Adipocyte (in vitro differentiated cells): ENCODE measurements around the gene MYO1D.

Source experiments
- DNase-seq: peaks from one replicate; pipeline ENCODE4 v3.0.0-alpha.2; 2015; ENCODE audit warnings: low read depth
- H3K27me3 ChIP-seq: replicated peaks from 2 replicates; pipeline ENCODE4 v1.7.0; 2013; ENCODE audit warnings: mild to moderate bottlenecking, low read length, moderate library complexity; ENCODE audit not compliant: control insufficient read depth, insufficient read depth
- H3K36me3 ChIP-seq: 2 replicates; pipeline ENCODE4 v1.7.0; 2013; ENCODE audit warnings: low read length, mild to moderate bottlenecking, moderate library complexity; ENCODE audit not compliant: control insufficient read depth, insufficient read depth, severe bottlenecking
- H3K4me1 ChIP-seq: 2 replicates; pipeline ENCODE4 v1.7.0; 2013; ENCODE audit warnings: mild to moderate bottlenecking, low read length, moderate library complexity; ENCODE audit not compliant: control insufficient read depth, insufficient read depth
- H3K4me3 ChIP-seq: 2 replicates; pipeline ENCODE4 v1.7.0; 2013; ENCODE audit warnings: mild to moderate bottlenecking, low read length, moderate library complexity
- H3K9ac ChIP-seq: 2 replicates; pipeline ENCODE4 v1.7.0; 2013; ENCODE audit warnings: mild to moderate bottlenecking, low read length, moderate library complexity
- H3K9me3 ChIP-seq: 2 replicates; pipeline ENCODE4 v1.7.0; 2013; ENCODE audit warnings: mild to moderate bottlenecking, low read length, moderate library complexity; ENCODE audit not compliant: control insufficient read depth

MYO1D gene

DNA sequence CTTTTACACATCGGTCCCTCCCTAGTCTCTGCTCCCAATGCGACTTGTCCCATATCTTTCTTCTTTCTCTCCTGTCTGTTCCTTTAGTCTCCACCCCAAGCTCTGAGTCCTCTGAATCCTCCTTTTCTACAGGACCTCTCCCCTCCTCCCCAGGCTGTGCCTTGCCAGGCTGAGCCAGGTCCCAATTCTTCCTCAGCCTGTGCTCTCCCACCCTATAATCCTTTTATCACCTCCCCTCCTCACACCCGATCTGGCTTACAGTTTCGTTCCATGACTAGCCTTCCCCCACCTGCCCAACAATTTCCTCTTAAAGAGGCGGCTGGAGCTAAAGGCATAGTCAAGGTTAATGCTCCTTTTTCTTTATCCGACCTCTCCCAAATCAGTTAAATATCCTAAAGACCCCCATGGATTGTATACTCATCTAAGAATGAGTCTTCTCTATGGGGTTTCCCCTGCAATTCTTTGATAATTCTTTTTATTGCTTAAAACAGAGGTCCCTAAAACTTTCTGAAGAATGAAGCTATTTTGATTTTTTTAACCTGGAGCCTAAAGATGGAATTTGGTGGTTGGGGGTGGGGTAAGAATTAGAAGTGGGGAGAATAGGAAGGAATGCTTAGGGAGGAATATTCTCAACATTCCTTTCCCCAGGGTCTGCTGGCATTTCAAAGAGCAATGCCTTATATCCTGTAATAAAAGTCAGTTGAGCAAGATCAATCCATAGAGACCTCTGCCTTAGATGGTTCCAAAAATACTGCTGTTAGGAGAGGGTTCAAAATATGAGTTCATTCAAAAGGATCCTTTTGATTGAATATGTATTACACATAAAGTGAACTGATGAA is 102.8 kb downstream of the MYO1D start:
- no peak for DNase-seq
- Histone ChIP-seq H3K9me3 (no peaks in the 10 kb centered on the region), H3K4me3 (peak overlapping the region; percentile 3)

DNA sequence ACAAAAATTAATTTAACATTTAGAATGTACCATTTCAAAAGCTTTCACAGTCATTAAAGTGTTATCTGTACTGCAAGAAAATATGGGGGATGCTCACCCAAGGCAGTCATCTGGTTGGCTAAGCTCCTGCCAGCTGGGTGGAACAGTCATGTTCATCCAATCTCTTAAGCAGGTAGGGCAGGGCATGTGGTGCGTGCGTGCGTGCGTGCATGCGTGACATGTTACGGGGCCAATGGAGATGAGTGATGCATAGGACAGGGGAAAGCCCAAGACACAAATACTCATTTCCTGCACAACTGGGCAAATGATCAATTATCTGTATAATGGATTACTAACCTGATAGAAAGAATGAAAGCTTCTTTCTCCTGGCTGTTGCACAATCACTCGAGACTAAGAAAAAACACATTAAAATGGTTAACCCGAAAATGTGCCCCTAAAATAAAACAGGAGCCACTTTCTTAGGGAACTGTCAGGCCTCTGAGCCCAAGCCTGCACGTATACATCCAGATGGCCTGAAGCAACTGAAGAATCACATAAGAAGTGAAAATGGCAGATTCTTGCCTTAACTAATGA is 104.4 kb downstream of the MYO1D start:
- DNase-seq, result no peak

More for the DNA sequence above, 102.8 kb downstream of the MYO1D start:
- H3K36me3 ChIP-seq, result peaks cover 25% of the 10 kb centered on the region
- H3K9ac ChIP-seq, result peak overlapping the region; percentile 41
- no peaks in the 10 kb centered on the region for H3K27me3 ChIP-seq
- peaks cover 26% of the 10 kb centered on the region for H3K4me1 ChIP-seq

DNA sequence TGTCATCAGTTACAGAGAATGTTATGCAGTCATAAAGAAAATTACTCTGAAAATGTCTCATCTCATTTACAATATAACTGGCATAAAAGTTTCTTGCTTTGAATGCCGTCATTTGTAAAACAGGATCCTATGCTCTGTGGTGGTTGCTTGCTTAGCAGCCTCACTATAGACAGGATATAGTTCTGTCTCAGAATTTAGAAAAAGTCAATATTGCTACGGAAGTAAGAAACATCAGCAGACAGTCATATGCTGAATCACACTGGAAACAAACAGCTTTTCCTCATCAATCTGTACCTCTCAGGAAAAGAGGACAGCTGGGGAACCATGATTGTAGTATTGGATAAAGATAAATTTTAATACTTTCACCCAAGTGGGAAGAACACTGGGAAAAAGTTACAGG is 105.5 kb downstream of the MYO1D start:
- H3K36me3 ChIP-seq, result peaks cover 46% of the 10 kb centered on the region
- no peak overlapping the region for H3K9ac ChIP-seq
- peaks cover 15% of the 10 kb centered on the region for H3K4me1 ChIP-seq
- DNase-seq, result no peak
- H3K4me3 ChIP-seq, result no peak overlapping the region
- no peaks in the 10 kb centered on the region for H3K27me3 ChIP-seq
- H3K9me3 ChIP-seq, result no peaks in the 10 kb centered on the region

More for the DNA sequence above, 104.4 kb downstream of the MYO1D start:
- Histone ChIP-seq H3K4me3 (no peak overlapping the region), H3K9ac (no peak overlapping the region), H3K27me3 (no peaks in the 10 kb centered on the region), H3K9me3 (no peaks in the 10 kb centered on the region), H3K36me3 (peaks cover 40% of the 10 kb centered on the region), H3K4me1 (peaks cover 26% of the 10 kb centered on the region)

DNA sequence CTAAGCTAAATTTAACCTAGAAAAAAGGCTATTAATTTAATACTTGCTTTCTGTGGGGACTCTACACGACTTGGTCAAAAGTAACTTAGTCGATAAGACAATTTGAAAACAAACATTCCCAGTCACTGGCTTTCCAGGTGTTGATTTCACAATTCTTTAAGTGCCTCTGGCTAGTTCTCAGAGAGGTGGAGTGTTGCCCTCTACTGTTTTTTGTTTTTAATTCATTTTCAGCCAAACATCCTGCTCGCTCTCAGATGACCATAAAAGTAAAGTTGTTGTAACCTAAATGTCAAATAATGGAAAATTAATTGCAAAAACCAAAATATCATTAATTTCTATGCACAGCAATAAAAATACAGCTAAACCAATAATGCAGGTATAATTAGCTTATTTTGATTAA is 107.1 kb downstream of the MYO1D start:
- no peaks in the 10 kb centered on the region for H3K27me3 ChIP-seq
- H3K9me3 ChIP-seq, result no peaks in the 10 kb centered on the region
- no peak for DNase-seq
- no peak overlapping the region for H3K9ac ChIP-seq
- no peak overlapping the region for H3K4me3 ChIP-seq
- peaks cover 49% of the 10 kb centered on the region for H3K36me3 ChIP-seq
- peaks cover 12% of the 10 kb centered on the region for H3K4me1 ChIP-seq

DNA sequence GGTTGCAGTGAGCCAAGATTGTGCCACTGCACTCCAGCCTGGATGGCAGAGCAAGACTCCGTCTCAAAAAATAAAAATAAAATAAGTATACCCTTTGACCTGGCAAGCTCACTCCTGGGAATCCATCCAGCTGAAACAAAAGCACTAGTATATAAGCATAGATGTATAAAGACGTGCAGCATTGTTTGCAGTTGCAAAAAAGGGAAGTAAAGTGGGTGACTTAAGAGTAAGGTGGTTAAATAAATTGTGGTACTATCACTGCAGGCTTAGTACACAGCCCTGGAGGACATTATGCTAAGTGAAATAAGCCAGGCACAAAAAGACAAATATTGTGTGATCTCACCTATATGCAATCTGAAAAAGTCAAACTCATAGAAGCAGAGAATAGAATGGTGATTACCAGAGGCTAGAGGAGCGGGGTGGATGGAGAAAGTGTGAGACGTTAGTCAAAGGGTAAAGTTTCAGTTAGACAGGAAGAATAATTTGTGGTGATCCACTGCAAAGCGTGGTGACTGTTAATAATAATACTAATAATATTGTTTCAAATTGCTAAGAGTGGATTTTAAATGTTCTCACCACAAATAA is 113.0 kb downstream of the MYO1D start:
- H3K4me1 ChIP-seq, result no peaks in the 10 kb centered on the region
- no peak for DNase-seq
- no peak overlapping the region for H3K9ac ChIP-seq

DNA sequence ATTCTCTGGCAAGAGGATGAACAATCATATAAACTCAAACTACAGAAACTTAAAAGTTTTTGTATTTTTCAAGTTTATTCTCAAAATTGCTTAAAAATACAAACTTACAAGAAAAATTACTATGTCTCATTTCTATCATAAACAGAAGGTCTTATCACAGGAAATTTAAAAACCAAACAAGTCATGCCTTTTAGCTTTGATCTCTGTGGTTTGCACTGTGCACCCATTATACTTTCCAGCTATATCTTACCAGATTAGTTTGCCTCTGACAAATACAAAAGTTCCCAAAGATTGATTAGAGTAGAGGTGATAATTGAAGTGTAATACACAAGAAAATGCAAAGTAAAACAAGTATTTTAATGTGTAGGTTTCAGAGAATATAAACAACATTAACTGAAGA is 117.4 kb downstream of the MYO1D start:
- H3K4me3 ChIP-seq, result no peak overlapping the region
- no peaks in the 10 kb centered on the region for H3K9me3 ChIP-seq
- H3K27me3 ChIP-seq, result no peaks in the 10 kb centered on the region
- no peak overlapping the region for H3K9ac ChIP-seq
- no peak for DNase-seq
- H3K36me3 ChIP-seq, result peaks cover 32% of the 10 kb centered on the region
- H3K4me1 ChIP-seq, result peaks cover 12% of the 10 kb centered on the region

More for the DNA sequence above, 113.0 kb downstream of the MYO1D start:
- Histone ChIP-seq H3K9me3 (no peaks in the 10 kb centered on the region), H3K27me3 (no peaks in the 10 kb centered on the region), H3K4me3 (no peak overlapping the region), H3K36me3 (peaks cover 62% of the 10 kb centered on the region)

DNA sequence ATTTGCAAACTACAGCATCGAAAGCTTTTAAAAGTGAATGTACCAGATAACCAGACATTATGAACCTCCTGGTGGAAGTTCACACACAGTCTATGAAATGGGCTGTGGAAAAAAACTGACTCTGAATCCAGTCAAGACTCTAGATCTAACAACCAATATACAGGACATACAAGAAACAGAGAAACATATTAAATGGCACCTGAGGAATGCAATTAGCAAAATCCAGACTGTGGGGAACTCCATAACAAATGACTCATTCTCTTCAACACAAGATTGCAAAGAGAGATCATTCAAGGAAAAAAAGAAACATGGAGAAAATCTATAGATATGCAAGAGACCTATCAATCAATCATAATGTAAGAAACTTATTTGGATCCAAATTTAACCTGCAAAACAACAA is 119.0 kb downstream of the MYO1D start:
- H3K9me3 ChIP-seq, result no peaks in the 10 kb centered on the region
- no peaks in the 10 kb centered on the region for H3K27me3 ChIP-seq
- H3K4me1 ChIP-seq, result peaks cover 12% of the 10 kb centered on the region
- H3K9ac ChIP-seq, result no peak overlapping the region
- no peak for DNase-seq
- peaks cover 34% of the 10 kb centered on the region for H3K36me3 ChIP-seq
- H3K4me3 ChIP-seq, result no peak overlapping the region

DNA sequence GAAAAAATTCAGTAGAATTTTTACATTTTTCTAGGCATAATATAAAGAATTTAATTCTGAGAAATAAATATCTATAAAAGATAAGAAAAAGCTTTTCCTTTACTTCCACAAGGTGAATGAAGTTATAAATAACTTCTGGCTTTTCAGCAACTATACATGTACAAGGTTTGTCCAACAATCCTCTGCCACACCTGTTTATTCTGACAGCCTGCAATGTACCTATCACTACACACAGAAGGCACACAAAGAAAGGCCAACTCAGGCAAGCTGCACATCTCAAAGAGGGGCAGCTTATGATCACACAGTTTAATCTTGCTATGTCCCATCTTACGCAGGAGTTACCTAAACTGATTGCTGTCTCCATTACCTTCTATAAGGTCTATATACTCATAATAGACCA is 120.2 kb downstream of the MYO1D start:
- peaks cover 34% of the 10 kb centered on the region for H3K36me3 ChIP-seq
- H3K4me3 ChIP-seq, result no peak overlapping the region
- peaks cover 12% of the 10 kb centered on the region for H3K4me1 ChIP-seq
- no peaks in the 10 kb centered on the region for H3K9me3 ChIP-seq
- no peaks in the 10 kb centered on the region for H3K27me3 ChIP-seq
- DNase-seq, result no peak
- no peak overlapping the region for H3K9ac ChIP-seq

DNA sequence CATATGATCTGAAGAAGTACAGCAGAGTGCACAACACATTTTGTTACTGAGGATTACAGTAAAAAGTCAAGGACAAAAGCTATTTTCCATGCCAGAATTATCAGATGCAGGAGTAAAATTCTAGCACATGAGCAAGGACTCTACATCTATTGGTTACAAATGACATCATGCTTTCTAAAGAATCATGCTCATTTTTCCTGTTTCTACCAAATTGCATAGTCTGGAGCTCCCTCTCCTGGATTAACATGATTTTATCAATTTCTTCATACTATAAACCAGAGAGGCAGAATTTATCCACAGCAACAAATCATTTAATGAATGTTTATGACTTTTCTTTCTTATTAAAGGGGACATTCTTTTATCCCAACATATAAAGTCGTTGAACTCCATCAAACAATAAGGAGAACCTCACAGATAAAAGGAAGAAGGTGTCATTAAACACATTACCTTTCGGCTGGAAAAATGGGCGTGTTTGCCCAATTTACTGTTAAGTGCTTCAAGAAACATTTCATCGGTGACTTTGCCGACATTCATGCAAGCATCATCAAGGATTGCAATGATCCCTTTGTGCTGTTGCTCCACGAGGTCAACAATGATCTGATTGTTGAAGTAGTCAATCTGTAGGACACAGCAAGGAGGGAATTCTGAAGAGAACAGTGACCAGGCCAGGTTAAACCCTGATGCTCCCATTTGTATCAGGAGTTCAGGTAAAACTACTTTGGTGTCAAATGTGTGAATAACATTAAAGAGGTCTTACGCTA is 121.7 kb downstream of the MYO1D start:
- H3K36me3 ChIP-seq, result peaks cover 31% of the 10 kb centered on the region
- peaks cover 12% of the 10 kb centered on the region for H3K4me1 ChIP-seq
- peak; percentile 82 for DNase-seq
- no peaks in the 10 kb centered on the region for H3K9me3 ChIP-seq
- H3K4me3 ChIP-seq, result no peak overlapping the region
- H3K27me3 ChIP-seq, result no peaks in the 10 kb centered on the region
- H3K9ac ChIP-seq, result no peak overlapping the region

DNA sequence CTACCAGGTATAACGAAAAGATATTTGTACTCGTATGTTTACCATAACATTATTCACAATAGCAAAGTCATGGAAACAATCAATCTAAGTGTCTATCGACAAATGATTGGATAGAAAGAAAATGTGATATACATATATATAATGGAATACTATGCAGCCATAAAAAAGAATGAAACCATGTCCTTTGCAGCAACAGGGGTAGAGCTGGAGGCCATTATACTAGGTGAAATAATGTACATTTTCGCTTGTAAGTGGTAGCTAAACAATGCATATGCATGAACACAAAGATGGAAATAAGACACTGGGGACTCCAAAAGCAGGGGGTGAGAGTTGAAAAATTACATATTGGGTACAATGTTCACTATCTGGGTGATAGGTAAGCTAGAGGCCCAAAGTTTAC is 124.0 kb downstream of the MYO1D start:
- no peak overlapping the region for H3K9ac ChIP-seq
- H3K36me3 ChIP-seq, result peaks cover 35% of the 10 kb centered on the region
- H3K4me3 ChIP-seq, result no peak overlapping the region
- no peaks in the 10 kb centered on the region for H3K9me3 ChIP-seq
- peaks cover 7% of the 10 kb centered on the region for H3K4me1 ChIP-seq
- H3K27me3 ChIP-seq, result no peaks in the 10 kb centered on the region
- DNase-seq, result no peak

DNA sequence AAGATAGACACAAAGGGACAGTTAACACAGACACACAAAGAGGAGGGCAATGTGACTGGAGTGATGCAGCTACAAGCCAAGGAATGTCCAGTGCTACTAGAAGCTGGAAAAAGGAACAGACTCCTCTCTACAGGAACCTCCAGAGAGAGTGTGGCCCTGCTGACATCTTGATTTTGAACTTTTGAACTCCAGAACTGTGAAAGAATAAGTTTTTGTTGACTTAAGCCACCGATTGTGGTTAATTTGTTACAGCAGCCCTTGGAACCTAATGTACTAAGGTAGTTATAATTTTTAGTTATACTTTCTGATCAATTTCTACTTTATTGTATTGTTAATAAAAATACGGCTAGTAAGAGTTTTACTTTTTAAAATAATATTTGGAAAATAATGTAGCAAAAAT is 129.1 kb downstream of the MYO1D start:
- no peak overlapping the region for H3K4me3 ChIP-seq
- no peak for DNase-seq

More for the DNA sequence above, 129.1 kb downstream of the MYO1D start:
- Histone ChIP-seq H3K36me3 (peaks cover 42% of the 10 kb centered on the region), H3K27me3 (no peaks in the 10 kb centered on the region), H3K4me1 (peaks cover 16% of the 10 kb centered on the region), H3K9me3 (no peaks in the 10 kb centered on the region), H3K9ac (no peak overlapping the region)
